GM12873 (cell line): ENCODE results near the gene USP9X.

Experiments used
- TF ChIP-seq, protein P1 (sequence below): IDR thresholded peaks from 2 replicates; pipeline ENCODE4 v1.5.1; 2012; ENCODE audit warnings: low read depth, mild to moderate bottlenecking, moderate library complexity, low read length, control low read depth; ENCODE audit not compliant: insufficient read depth; ENCODE audit errors: missing control alignments

The USP9X gene

GRCh38 chrX:41176263-41176662, 91.0 kb downstream of the USP9X start:
- TF ChIP-seq, protein P1, sequence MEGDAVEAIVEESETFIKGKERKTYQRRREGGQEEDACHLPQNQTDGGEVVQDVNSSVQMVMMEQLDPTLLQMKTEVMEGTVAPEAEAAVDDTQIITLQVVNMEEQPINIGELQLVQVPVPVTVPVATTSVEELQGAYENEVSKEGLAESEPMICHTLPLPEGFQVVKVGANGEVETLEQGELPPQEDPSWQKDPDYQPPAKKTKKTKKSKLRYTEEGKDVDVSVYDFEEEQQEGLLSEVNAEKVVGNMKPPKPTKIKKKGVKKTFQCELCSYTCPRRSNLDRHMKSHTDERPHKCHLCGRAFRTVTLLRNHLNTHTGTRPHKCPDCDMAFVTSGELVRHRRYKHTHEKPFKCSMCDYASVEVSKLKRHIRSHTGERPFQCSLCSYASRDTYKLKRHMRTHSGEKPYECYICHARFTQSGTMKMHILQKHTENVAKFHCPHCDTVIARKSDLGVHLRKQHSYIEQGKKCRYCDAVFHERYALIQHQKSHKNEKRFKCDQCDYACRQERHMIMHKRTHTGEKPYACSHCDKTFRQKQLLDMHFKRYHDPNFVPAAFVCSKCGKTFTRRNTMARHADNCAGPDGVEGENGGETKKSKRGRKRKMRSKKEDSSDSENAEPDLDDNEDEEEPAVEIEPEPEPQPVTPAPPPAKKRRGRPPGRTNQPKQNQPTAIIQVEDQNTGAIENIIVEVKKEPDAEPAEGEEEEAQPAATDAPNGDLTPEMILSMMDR = no peak

DNA sequence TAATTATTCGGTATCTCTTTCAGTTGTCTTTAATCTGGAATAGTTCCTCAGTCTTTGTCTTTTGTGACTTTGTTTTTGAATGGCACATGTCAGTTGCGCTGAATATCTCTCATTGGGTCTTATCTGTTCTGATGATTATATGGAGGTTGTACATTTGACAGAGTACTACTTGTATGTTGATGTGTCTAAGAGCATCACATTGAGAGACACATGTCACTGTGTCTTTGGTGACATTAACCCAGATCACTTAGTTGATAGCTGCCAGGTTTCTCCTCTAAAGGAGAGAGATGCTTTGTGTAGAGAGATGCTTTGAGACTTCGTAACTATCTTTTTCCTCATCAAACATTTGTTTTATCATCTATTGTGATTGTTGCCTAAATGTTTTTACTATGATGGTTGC, 92.1 kb downstream of the USP9X start:
- TF ChIP-seq, protein P1 = no peak

- TF ChIP-seq, protein P1 = no peak
These were observed 93.0 kb downstream of the USP9X start for GRCh38 chrX:41178201-41178600.

GRCh38 chrX:41180194-41180908, 95.1 kb downstream of the USP9X start:
- TF ChIP-seq, protein P1 = peak; percentile 82

DNA sequence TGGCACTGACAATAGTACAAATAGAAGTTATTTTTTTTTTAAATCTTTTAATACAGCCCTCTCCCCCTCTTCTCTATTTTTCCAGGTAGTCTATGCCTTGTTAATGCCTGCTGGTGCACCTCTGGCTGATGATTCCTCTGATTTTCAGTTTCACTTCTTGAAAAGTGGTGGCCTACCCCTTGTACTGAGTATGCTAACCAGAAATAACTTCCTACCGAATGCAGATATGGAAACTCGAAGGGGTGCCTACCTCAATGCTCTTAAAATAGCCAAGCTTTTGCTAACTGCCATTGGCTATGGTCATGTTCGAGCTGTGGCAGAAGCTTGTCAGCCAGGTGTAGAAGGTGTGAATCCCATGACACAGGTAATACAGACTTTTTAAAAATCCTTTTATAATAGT, 99.1 kb downstream of the USP9X start:
- TF ChIP-seq, protein P1 = no peak

GRCh38 chrX:41189156-41189555, 103.9 kb downstream of the USP9X start:
- TF ChIP-seq, protein P1 = no peak

GRCh38 chrX:41192880-41193279, 107.6 kb downstream of the USP9X start:
- TF ChIP-seq, protein P1 = no peak
